CD8-positive, alpha-beta memory T cell (primary cell): Measurements from ENCODE around the gene RENBP. TPM values are rescaled to one million over a fixed set of nuclear protein-coding genes. Genes with fewer than 3 reads are reported as not detected.

Experiments used
- CTCF ChIA-PET: fragments of 350-600 bp; sonication (Branson Sonifier 250); formaldehyde crosslinking; loops from one replicate; lab custom pipeline; 2021; ENCODE audit warnings: antibody characterized with exemption; lab: Charles Lee
- POLR2A ChIA-PET: fragments of 350-600 bp; sonication (Branson Sonifier 250); formaldehyde crosslinking; loops from one replicate; lab custom pipeline; 2021; ENCODE audit warnings: antibody characterized with exemption; lab: Charles Lee
- DNase-seq, 5 donors: peaks; one replicate each; pipeline versions ENCODE4 v3.0.0 to v3.0.0-alpha.2; 2020 to 2022; ENCODE audit warnings: mixed read lengths in 1 of 5
- H3K27ac ChIP-seq: one replicate; pipeline ENCODE4 v1.7.0; 2013; ENCODE audit warnings: low read depth, mild to moderate bottlenecking, low read length, moderate library complexity
- H3K27me3 ChIP-seq: 2 replicates; pipeline ENCODE4 v1.7.0; 2013; ENCODE audit warnings: low read length, mild to moderate bottlenecking; ENCODE audit not compliant: insufficient read depth, poor library complexity, severe bottlenecking
- H3K36me3 ChIP-seq: 2 replicates; pipeline ENCODE4 v1.7.0; 2013; ENCODE audit warnings: mild to moderate bottlenecking, low read length, moderate library complexity; ENCODE audit not compliant: insufficient read depth
- H3K4me1 ChIP-seq: 2 replicates; pipeline ENCODE4 v1.7.0; 2013; ENCODE audit warnings: mild to moderate bottlenecking, low read length, moderate library complexity; ENCODE audit not compliant: insufficient read depth
- H3K4me3 ChIP-seq: 2 replicates; pipeline ENCODE4 v1.7.0; 2013; ENCODE audit warnings: mild to moderate bottlenecking, low read length
- H3K9me3 ChIP-seq: 2 replicates; pipeline ENCODE4 v1.7.0; 2013; ENCODE audit warnings: mild to moderate bottlenecking, low read length
- H3K27ac Mint-ChIP-seq, 8 donors: one replicate each; pipeline ENCODE4 v1.8.0; 2020 to 2021; ENCODE audit warnings: mixed read lengths in 8 of 8, mild to moderate bottlenecking in 6 of 8, inconsistent platforms in 3 of 8, moderate library complexity in 3 of 8
- H3K27me3 Mint-ChIP-seq, 2 donors: one replicate each; pipeline ENCODE4 v1.8.0; 2020 to 2021; ENCODE audit warnings: mixed read lengths in 2 of 2, mild to moderate bottlenecking in 1 of 2, moderate library complexity in 1 of 2
- H3K36me3 Mint-ChIP-seq, 3 donors: one replicate each; pipeline ENCODE4 v1.8.0; 2020 to 2021; ENCODE audit warnings: mixed read lengths in 3 of 3, inconsistent platforms in 1 of 3, mild to moderate bottlenecking in 1 of 3
- H3K4me1 Mint-ChIP-seq, 3 donors: one replicate each; pipeline ENCODE4 v1.8.0; 2020 to 2021; ENCODE audit warnings: mixed read lengths in 3 of 3, inconsistent platforms in 1 of 3, mild to moderate bottlenecking in 1 of 3
- H3K4me3 Mint-ChIP-seq, 7 donors: one replicate each; pipeline ENCODE4 v1.8.0; 2020 to 2021; ENCODE audit warnings: mixed read lengths in 7 of 7, mild to moderate bottlenecking in 6 of 7, moderate library complexity in 4 of 7, inconsistent platforms in 2 of 7
- H3K9me3 Mint-ChIP-seq, 5 donors: one replicate each; pipeline ENCODE4 v1.8.0; 2020 to 2022; ENCODE audit warnings: mixed read lengths in 5 of 5, mild to moderate bottlenecking in 3 of 5, moderate library complexity in 2 of 5, inconsistent platforms in 1 of 5
- polyA plus RNA-seq: library from polyadenylated mRNA; unstranded; fragments of 300-500 nt; fragmentation: Illumina TruSeq; gene quantifications from one replicate; pipeline ENCODE4 v1.2.3, GENCODE V29; 2021
- total RNA-seq, 2 experiments: library from RNA; stranded (reverse); gene quantifications; one replicate each; pipeline ENCODE4 v1.2.3, GENCODE V29; 2021

The RENBP gene
- total and polyA plus RNA-seq, 3 experiments from 2014 or later = 3.5 to 4.6 TPM; not detected in 1

- no peaks in the 10 kb centered on the region for H3K9me3 ChIP-seq
- peaks cover 39% of the 10 kb centered on the region for H3K4me1 ChIP-seq
- ChIA-PET CTCF (interaction anchor here (0.7 to 7.2 kb wide), 9 partner anchors 8 to 203 kb away, joined by 3 to 54 read pairs (median 4); partner anchors contain the start of genes IRAK1 and PLXNB3), POLR2A (interaction anchor here (0.5 to 1.6 kb wide), 5 partner anchors 16 to 40 kb away, joined by 3 to 5 read pairs (median 4); no protein-coding TSS in a partner anchor)
- peaks cover 0 to 29% (median 0%) of the 10 kb centered on the region in 3 donors for H3K36me3 Mint-ChIP-seq
- peak overlapping the region; percentile 93 for H3K4me3 ChIP-seq
- H3K27me3 Mint-ChIP-seq = peaks cover 0 to 4% of the 10 kb centered on the region in 2 donors
- peak overlapping the region; percentile 95 to 100 (median 100) for H3K4me3 Mint-ChIP-seq
- peak overlapping the region; percentile 67 for H3K27ac ChIP-seq
- H3K27ac Mint-ChIP-seq = peak overlapping the region; percentile 88 to 98 (median 96)
- peaks cover 33 to 44% (median 38%) of the 10 kb centered on the region in 3 donors for H3K4me1 Mint-ChIP-seq
- DNase-seq = peak in 3 of 5 donors; percentile 26 to 64 (median 30)
- peaks cover 0 to 2% (median 0%) of the 10 kb centered on the region in 5 donors for H3K9me3 Mint-ChIP-seq
- H3K27me3 ChIP-seq = no peaks in the 10 kb centered on the region
- peaks cover 14% of the 10 kb centered on the region for H3K36me3 ChIP-seq
Observed at GRCh38 chrX:153966841-153967535, 22.5 kb upstream of the RENBP start.

DNA sequence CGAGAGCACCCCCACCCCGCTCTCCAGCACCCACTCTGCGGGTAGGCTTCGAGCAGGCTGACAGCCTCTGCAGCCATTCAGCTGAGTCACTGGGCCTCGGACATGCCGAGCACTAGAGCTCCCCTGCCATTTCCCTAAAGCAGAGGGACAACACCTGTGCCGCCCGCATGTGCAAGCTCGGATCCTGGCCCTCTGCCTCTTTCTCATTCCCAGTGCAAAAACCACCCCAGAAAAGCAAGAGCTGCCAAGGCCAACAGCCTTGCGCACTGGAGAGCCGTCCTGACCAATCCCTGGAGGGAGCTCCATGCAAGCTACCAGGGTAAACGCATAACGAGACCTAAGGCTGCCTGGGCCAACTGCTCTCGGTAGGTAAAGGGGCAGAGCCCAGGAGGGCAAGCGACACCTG, 21.8 kb upstream of the RENBP start:
- no peak for DNase-seq
- no peaks in the 10 kb centered on the region for H3K9me3 Mint-ChIP-seq
- Histone ChIP-seq H3K27me3 (no peaks in the 10 kb centered on the region), H3K27ac (peak overlapping the region; percentile 67), H3K4me1 (peaks cover 39% of the 10 kb centered on the region), H3K4me3 (no peak overlapping the region), H3K36me3 (peaks cover 20% of the 10 kb centered on the region), H3K9me3 (no peaks in the 10 kb centered on the region)
- H3K4me1 Mint-ChIP-seq = peaks cover 33 to 44% (median 38%) of the 10 kb centered on the region in 3 donors
- peak overlapping the region in 7 of 8 donors; percentile 88 to 98 (median 95) for H3K27ac Mint-ChIP-seq
- ChIA-PET CTCF (interaction anchor here (0.9 to 7.2 kb wide), 3 partner anchors 13 to 47 kb away, joined by 3 to 54 read pairs (median 12); no protein-coding TSS in a partner anchor), POLR2A (interaction anchor here (0.8 to 1.5 kb wide), 2 partner anchors 15 to 40 kb away, joined by 4 to 5 read pairs; no protein-coding TSS in a partner anchor)
- peaks cover 0 to 2% of the 10 kb centered on the region in 2 donors for H3K27me3 Mint-ChIP-seq
- H3K36me3 Mint-ChIP-seq = peaks cover 0 to 33% (median 0%) of the 10 kb centered on the region in 3 donors
- H3K4me3 Mint-ChIP-seq = peak overlapping the region; percentile 50 to 100 (median 100)

- Mint-ChIP-seq H3K4me3 (peak overlapping the region in 3 of 7 donors; percentile 3 to 66 (median 8)), H3K27me3 (peaks cover 0 to 2% of the 10 kb centered on the region in 2 donors), H3K27ac (peak overlapping the region in 7 of 8 donors; percentile 68 to 98 (median 92)), H3K36me3 (peaks cover 0 to 39% (median under 1%) of the 10 kb centered on the region in 3 donors), H3K4me1 (peaks cover 33 to 46% (median 38%) of the 10 kb centered on the region in 3 donors), H3K9me3 (no peaks in the 10 kb centered on the region)
- H3K9me3 ChIP-seq = no peaks in the 10 kb centered on the region
- H3K27ac ChIP-seq = no peak overlapping the region
- H3K4me3 ChIP-seq = no peak overlapping the region
- H3K4me1 ChIP-seq = peaks cover 39% of the 10 kb centered on the region
- ChIA-PET POLR2A (no interaction called here), CTCF (interaction anchor here (0.9 to 7.2 kb wide), 3 partner anchors 12 to 39 kb away, joined by 3 to 54 read pairs (median 3); no protein-coding TSS in a partner anchor)
- DNase-seq = no peak
- no peaks in the 10 kb centered on the region for H3K27me3 ChIP-seq
- peaks cover 20% of the 10 kb centered on the region for H3K36me3 ChIP-seq
Observed at GRCh38 chrX:153965406-153965805, 21.0 kb upstream of the RENBP start.

- ChIA-PET CTCF (interaction anchor here (1.1 to 1.5 kb wide), 2 partner anchors 10 to 37 kb away, joined by 3 read pairs; no protein-coding TSS in a partner anchor), POLR2A (no interaction called here)
- no peak overlapping the region for H3K4me3 ChIP-seq
- Mint-ChIP-seq H3K4me1 (peaks cover 33 to 41% (median 38%) of the 10 kb centered on the region in 3 donors), H3K27me3 (peaks cover 0 to 2% of the 10 kb centered on the region in 2 donors), H3K27ac (peak overlapping the region in 3 of 8 donors; percentile 14 to 84 (median 52)), H3K4me3 (peak overlapping the region in 2 of 7 donors; percentile 34 to 40), H3K36me3 (peaks cover 0 to 49% (median 2%) of the 10 kb centered on the region in 3 donors), H3K9me3 (no peaks in the 10 kb centered on the region)
- no peak overlapping the region for H3K27ac ChIP-seq
- H3K9me3 ChIP-seq = no peaks in the 10 kb centered on the region
- peaks cover 39% of the 10 kb centered on the region for H3K4me1 ChIP-seq
- no peaks in the 10 kb centered on the region for H3K27me3 ChIP-seq
- no peak for DNase-seq
- H3K36me3 ChIP-seq = peaks cover 20% of the 10 kb centered on the region
Observed at GRCh38 chrX:153964105-153964504, 19.7 kb upstream of the RENBP start.

GRCh38 chrX:153963546-153963945, 19.1 kb upstream of the RENBP start:
- DNase-seq = no peak
- H3K27me3 ChIP-seq = no peaks in the 10 kb centered on the region
- H3K36me3 ChIP-seq = peaks cover 20% of the 10 kb centered on the region
- ChIA-PET CTCF (interaction anchor here (1.1 kb wide), 1 partner anchor 10 kb away, joined by 3 read pairs; no protein-coding TSS in a partner anchor), POLR2A (no interaction called here)
- no peak overlapping the region for H3K27ac ChIP-seq
- H3K9me3 ChIP-seq = no peaks in the 10 kb centered on the region
- H3K4me1 ChIP-seq = peaks cover 37% of the 10 kb centered on the region
- H3K4me3 ChIP-seq = no peak overlapping the region
- Mint-ChIP-seq H3K27ac (peak overlapping the region in 2 of 8 donors; percentile 19 to 52), H3K9me3 (no peaks in the 10 kb centered on the region), H3K36me3 (peaks cover 0 to 54% (median 4%) of the 10 kb centered on the region in 3 donors), H3K27me3 (peaks cover 0 to 2% of the 10 kb centered on the region in 2 donors), H3K4me3 (no peak overlapping the region), H3K4me1 (peaks cover 33 to 38% (median 38%) of the 10 kb centered on the region in 3 donors)

DNA sequence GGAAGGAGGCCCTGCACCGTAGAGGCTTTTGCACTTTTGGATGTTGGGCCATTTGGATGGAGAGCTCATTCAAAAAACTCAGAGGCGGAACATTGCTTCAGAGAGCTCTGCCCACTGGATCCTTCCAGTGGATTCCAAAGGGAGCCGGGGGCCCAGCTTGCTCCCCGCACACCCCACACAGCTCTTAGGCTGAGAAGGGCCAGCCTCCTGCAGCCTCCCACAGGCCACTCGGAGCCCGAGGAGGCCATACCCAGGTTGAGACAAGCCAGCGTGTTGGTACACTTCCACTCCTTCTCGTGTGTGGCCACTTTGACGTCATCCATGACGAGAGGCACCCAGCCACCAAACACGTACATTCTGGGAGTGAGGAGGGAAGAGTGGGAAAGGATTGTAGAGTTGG, 16.8 kb upstream of the RENBP start:
- no peak overlapping the region for H3K27ac ChIP-seq
- CTCF ChIA-PET = interaction anchor here (1.1 to 1.2 kb wide), 2 partner anchors 10 to 14 kb away, joined by 3 to 4 read pairs; partner anchors contain the start of gene HCFC1
- DNase-seq = no peak
- Mint-ChIP-seq H3K4me3 (no peak overlapping the region), H3K27ac (no peak overlapping the region), H3K36me3 (peaks cover 0 to 68% (median 4%) of the 10 kb centered on the region in 3 donors), H3K9me3 (no peaks in the 10 kb centered on the region), H3K27me3 (peaks cover 0 to 1% of the 10 kb centered on the region in 2 donors), H3K4me1 (peaks cover 10 to 17% (median 15%) of the 10 kb centered on the region in 3 donors)
- H3K36me3 ChIP-seq = peaks cover 20% of the 10 kb centered on the region
- POLR2A ChIA-PET = no interaction called here
- H3K9me3 ChIP-seq = no peaks in the 10 kb centered on the region
- H3K27me3 ChIP-seq = no peaks in the 10 kb centered on the region
- H3K4me3 ChIP-seq = no peak overlapping the region
- peaks cover 17% of the 10 kb centered on the region for H3K4me1 ChIP-seq

DNA sequence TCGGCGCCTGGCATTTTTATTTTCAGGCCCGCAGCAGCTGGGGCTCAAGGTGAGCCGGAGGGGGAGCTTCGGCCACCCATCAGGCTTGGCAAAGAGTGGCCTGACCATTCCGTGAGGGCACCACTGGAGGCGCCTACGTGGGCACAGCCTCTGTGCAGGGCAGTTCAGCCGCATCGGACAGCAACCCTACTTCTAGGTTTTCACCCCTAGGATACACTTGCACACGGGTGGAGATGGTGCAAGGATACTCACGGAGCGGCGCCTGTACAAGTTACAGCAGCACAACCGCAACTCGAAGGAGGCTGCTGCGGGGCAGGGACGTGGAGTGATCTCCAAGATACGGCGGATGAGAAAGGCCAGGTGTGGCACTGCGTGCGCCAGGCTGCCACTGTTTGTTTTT, 16.3 kb upstream of the RENBP start:
- no peak for DNase-seq
- H3K4me3 ChIP-seq = no peak overlapping the region
- POLR2A ChIA-PET = no interaction called here
- Mint-ChIP-seq H3K27me3 (peaks cover 0 to 1% of the 10 kb centered on the region in 2 donors), H3K9me3 (no peaks in the 10 kb centered on the region), H3K4me1 (peaks cover 8 to 12% (median 11%) of the 10 kb centered on the region in 3 donors), H3K27ac (no peak overlapping the region), H3K36me3 (peaks cover 0 to 73% (median 4%) of the 10 kb centered on the region in 3 donors), H3K4me3 (peak overlapping the region in 1 of 7 donors; percentile 37)
- peaks cover 24% of the 10 kb centered on the region for H3K36me3 ChIP-seq
- no peaks in the 10 kb centered on the region for H3K9me3 ChIP-seq
- CTCF ChIA-PET = no interaction called here
- H3K27me3 ChIP-seq = no peaks in the 10 kb centered on the region
- no peak overlapping the region for H3K27ac ChIP-seq
- peaks cover 12% of the 10 kb centered on the region for H3K4me1 ChIP-seq
